ENCODE measurements around the gene TULP4. TPM values are rescaled to one million over a fixed set of nuclear protein-coding genes. Genes with fewer than 3 reads are reported as not detected.

The TULP4 gene
- total and polyA plus RNA-seq, 10 donors = 1.8 to 143 (median 78.1) TPM

- intact Hi-C loops (cut with DNase I; ENCODE audit: low total_unique reads) = no loop called here
- Histone ChIP-seq H3K4me3 (no peak overlapping the region), H3K36me3 (peaks cover 0 to 83% (median 45%) of the 10 kb centered on the region in 6 donors), H3K27ac (no peak overlapping the region), H3K27me3 (replicated peaks in 1 of 7) (no peaks in the 10 kb centered on the region), H3K4me1 (no peaks in the 10 kb centered on the region), H3K9me3 (no peaks in the 10 kb centered on the region)
- DNase-seq = no peak
- TF ChIP-seq POLR2A (IDR thresholded peaks at IDR 0.05) (no peak), POLR2AphosphoS5 (IDR thresholded peaks at IDR 0.05) (no peak)
- TF ChIP-seq, protein P1, sequence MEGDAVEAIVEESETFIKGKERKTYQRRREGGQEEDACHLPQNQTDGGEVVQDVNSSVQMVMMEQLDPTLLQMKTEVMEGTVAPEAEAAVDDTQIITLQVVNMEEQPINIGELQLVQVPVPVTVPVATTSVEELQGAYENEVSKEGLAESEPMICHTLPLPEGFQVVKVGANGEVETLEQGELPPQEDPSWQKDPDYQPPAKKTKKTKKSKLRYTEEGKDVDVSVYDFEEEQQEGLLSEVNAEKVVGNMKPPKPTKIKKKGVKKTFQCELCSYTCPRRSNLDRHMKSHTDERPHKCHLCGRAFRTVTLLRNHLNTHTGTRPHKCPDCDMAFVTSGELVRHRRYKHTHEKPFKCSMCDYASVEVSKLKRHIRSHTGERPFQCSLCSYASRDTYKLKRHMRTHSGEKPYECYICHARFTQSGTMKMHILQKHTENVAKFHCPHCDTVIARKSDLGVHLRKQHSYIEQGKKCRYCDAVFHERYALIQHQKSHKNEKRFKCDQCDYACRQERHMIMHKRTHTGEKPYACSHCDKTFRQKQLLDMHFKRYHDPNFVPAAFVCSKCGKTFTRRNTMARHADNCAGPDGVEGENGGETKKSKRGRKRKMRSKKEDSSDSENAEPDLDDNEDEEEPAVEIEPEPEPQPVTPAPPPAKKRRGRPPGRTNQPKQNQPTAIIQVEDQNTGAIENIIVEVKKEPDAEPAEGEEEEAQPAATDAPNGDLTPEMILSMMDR (IDR thresholded peaks at IDR 0.05 in 8 of 11, conservative IDR thresholded peaks at IDR 0.05 in 3 of 11) = no peak
- 94 to 99% (median 97%) methylated on average over 32 to 43 of the region's 43 CpGs for WGBS, 5 donors
These were observed 190.1 kb downstream of the TULP4 start for GRCh38 chr6:158502263-158502950.

DNA sequence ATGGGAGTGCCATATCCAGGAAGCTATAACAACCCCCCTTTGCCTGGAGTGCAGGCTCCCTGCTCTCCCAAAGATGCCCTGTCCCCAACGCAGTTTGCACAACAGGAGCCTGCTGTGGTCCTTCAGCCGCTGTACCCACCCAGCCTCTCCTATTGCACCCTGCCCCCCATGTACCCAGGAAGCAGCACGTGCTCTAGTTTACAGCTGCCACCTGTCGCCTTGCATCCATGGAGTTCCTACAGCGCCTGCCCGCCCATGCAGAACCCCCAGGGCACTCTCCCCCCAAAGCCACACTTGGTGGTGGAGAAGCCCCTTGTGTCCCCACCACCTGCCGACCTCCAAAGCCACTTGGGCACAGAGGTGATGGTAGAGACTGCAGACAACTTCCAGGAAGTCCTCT is 191.0 kb downstream of the TULP4 start:
- intact Hi-C loops (cut with DNase I; ENCODE audit: low total_unique reads) = no loop called here
- Histone ChIP-seq H3K9me3 (no peaks in the 10 kb centered on the region), H3K36me3 (peaks cover 0 to 79% (median 45%) of the 10 kb centered on the region in 6 donors), H3K4me1 (no peaks in the 10 kb centered on the region), H3K27me3 (replicated peaks in 1 of 7) (no peaks in the 10 kb centered on the region), H3K4me3 (no peak overlapping the region), H3K27ac (no peak overlapping the region)
- TF ChIP-seq POLR2A (IDR thresholded peaks at IDR 0.05) = no peak
- TF ChIP-seq, protein P1 (IDR thresholded peaks at IDR 0.05 in 8 of 11, conservative IDR thresholded peaks at IDR 0.05 in 3 of 11) = no peak
- TF ChIP-seq POLR2AphosphoS5 (IDR thresholded peaks at IDR 0.05) = no peak
- DNase-seq = no peak
- 92 to 98% (median 95%) methylated on average over 7 of the region's 7 CpGs for WGBS, 5 donors

DNA sequence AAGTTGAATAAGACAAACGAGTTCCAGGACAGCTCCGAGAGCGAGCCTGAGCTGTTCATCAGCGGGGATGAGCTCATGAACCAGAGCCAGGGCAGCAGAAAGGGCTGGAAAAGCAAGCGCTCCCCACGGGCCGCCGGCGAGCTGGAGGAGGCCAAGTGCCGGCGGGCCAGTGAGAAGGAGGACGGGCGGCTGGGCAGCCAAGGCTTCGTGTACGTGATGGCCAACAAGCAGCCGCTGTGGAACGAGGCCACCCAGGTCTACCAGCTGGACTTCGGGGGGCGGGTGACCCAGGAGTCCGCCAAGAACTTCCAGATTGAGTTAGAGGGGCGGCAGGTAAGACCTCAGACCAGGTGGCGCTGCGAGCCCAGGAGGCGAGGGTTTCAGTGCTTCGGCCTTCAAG is 191.6 kb downstream of the TULP4 start:
- no peak overlapping the region for H3K27ac ChIP-seq
- H3K4me1 ChIP-seq = no peaks in the 10 kb centered on the region
- no peak overlapping the region for H3K4me3 ChIP-seq
- TF ChIP-seq, protein P1 (IDR thresholded peaks at IDR 0.05 in 8 of 11, conservative IDR thresholded peaks at IDR 0.05 in 3 of 11) = no peak
- no peak for TF ChIP-seq POLR2AphosphoS5 (IDR thresholded peaks at IDR 0.05)
- no peak for TF ChIP-seq POLR2A (IDR thresholded peaks at IDR 0.05)
- no peaks in the 10 kb centered on the region for H3K27me3 ChIP-seq (replicated peaks in 1 of 7)
- H3K36me3 ChIP-seq = peaks cover 0 to 75% (median 40%) of the 10 kb centered on the region in 6 donors
- intact Hi-C loops (cut with DNase I; ENCODE audit: low total_unique reads) = no loop called here
- H3K9me3 ChIP-seq = no peaks in the 10 kb centered on the region
- no peak for DNase-seq
- 94 to 98% (median 96%) methylated on average over 25 of the region's 25 CpGs for WGBS, 5 donors

- 87 to 96% (median 93%) methylated on average over 13 of the region's 13 CpGs for WGBS, 5 donors
- H3K9me3 ChIP-seq = no peaks in the 10 kb centered on the region
These were observed 192.9 kb downstream of the TULP4 start for GRCh38 chr6:158505194-158505593.

More at GRCh38 chr6:158505194-158505593, 192.9 kb downstream of the TULP4 start:
- Histone ChIP-seq H3K36me3 (peaks cover 0 to 62% (median 28%) of the 10 kb centered on the region in 6 donors), H3K4me1 (no peaks in the 10 kb centered on the region), H3K27me3 (replicated peaks in 1 of 7) (no peaks in the 10 kb centered on the region), H3K4me3 (no peak overlapping the region), H3K27ac (no peak overlapping the region)
- no peak for TF ChIP-seq POLR2A (IDR thresholded peaks at IDR 0.05)
- TF ChIP-seq, protein P1 (IDR thresholded peaks at IDR 0.05 in 8 of 11, conservative IDR thresholded peaks at IDR 0.05 in 3 of 11) = no peak
- TF ChIP-seq POLR2AphosphoS5 (IDR thresholded peaks at IDR 0.05) = no peak
- no peak for DNase-seq
- intact Hi-C loops (cut with DNase I; ENCODE audit: low total_unique reads) = no loop called here
